ENCODE data around the gene SPTLC1.
"Not testable (repeated sequence)": the region's sequence is repeated elsewhere in the genome, so short reads cannot be mapped to it uniquely, and the experiment has no call there.

Gene SPTLC1

DNA sequence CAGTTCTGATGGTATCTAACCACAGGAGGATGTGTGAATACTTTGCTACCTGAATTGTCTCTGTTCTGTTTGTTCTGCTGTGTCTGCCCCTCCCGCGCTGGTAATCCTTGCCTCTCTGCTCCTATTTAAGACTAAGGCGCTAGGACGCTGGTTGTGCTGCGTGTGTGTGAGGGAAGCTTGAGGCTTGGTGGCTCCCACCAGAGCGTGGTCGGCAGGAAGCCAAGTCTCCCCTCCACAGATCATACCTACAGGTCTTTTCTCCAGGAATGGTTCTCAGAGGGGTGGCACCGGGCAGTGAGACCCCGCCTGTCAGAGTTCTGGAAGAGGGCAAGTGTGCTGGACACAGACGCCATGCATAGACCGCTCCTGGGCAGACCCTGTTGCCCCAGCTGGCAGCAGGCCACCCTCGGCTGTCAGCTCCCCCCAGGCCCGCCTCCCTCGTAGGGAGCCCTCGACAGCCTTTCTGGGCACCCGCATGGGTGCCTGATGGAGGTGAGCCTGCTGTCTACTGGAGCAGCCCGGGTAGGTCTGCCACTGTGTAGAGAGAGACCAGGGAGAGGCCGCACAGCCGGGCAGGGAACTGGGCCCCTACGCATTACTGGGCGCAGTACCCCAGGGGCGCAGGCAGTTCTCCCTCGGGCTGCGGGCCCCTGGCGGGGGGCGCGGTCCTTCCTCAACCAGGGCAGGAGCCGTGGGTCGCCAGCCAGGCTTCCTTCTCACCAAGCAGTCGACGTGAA, 111.7 kb downstream of the SPTLC1 start:
- no peak for DNase-seq (ENCODE audit: low spot score)
- in situ Hi-C loops (cut with MboI; ENCODE audit: low pct_unique_long_range_greater_than_20kb, low sequenced_read_pairs, unreplicated experiment), result no loop called here
- TF ChIP-seq, protein P1, sequence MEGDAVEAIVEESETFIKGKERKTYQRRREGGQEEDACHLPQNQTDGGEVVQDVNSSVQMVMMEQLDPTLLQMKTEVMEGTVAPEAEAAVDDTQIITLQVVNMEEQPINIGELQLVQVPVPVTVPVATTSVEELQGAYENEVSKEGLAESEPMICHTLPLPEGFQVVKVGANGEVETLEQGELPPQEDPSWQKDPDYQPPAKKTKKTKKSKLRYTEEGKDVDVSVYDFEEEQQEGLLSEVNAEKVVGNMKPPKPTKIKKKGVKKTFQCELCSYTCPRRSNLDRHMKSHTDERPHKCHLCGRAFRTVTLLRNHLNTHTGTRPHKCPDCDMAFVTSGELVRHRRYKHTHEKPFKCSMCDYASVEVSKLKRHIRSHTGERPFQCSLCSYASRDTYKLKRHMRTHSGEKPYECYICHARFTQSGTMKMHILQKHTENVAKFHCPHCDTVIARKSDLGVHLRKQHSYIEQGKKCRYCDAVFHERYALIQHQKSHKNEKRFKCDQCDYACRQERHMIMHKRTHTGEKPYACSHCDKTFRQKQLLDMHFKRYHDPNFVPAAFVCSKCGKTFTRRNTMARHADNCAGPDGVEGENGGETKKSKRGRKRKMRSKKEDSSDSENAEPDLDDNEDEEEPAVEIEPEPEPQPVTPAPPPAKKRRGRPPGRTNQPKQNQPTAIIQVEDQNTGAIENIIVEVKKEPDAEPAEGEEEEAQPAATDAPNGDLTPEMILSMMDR (IDR thresholded peaks at IDR 0.05; ENCODE audit: extremely low read depth, insufficient read depth, missing control alignments), result no peak

- DNase-seq (ENCODE audit: low spot score); in situ Hi-C loops (cut with MboI; ENCODE audit: low pct_unique_long_range_greater_than_20kb, low sequenced_read_pairs, unreplicated experiment): not testable (repeated sequence)
Observed at GRCh38 chr9:92001948-92002347, 113.3 kb downstream of the SPTLC1 start.

DNA sequence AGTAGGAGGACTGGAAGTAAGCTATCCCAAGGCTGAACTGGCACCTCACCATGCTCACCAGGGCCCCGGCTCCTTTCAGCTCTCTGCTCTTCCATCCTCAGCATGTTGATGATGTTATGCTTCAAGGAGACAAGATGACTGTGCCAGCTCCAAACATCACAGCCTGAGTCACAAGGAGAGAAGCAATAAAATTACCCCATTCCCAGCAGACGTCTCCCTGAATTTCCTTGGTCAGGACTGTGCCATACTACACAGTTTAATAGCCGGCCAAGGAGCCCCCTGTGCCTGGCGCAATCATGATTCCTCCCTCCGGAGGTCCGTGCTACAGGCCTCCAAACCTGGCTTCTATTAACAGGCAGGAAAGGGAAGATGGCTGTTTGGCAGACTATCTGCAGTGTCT, 114.0 kb downstream of the SPTLC1 start:
- in situ Hi-C loops (cut with MboI; ENCODE audit: low pct_unique_long_range_greater_than_20kb, low sequenced_read_pairs, unreplicated experiment), result no loop called here
- no peak for DNase-seq (ENCODE audit: low spot score)
- TF ChIP-seq, protein P1 (IDR thresholded peaks at IDR 0.05; ENCODE audit: extremely low read depth, insufficient read depth, missing control alignments), result no peak

GRCh38 chr9:91995000-91995655, 120.1 kb downstream of the SPTLC1 start:
- DNase-seq (ENCODE audit: low spot score), result no peak
- TF ChIP-seq, protein P1 (IDR thresholded peaks at IDR 0.05; ENCODE audit: extremely low read depth, insufficient read depth, missing control alignments), result no peak
- in situ Hi-C loops (cut with MboI; ENCODE audit: low pct_unique_long_range_greater_than_20kb, low sequenced_read_pairs, unreplicated experiment), result no loop called here

GRCh38 chr9:91994422-91994821, 120.8 kb downstream of the SPTLC1 start:
- TF ChIP-seq, protein P1 (IDR thresholded peaks at IDR 0.05; ENCODE audit: extremely low read depth, insufficient read depth, missing control alignments), result no peak
- in situ Hi-C loops (cut with MboI; ENCODE audit: low pct_unique_long_range_greater_than_20kb, low sequenced_read_pairs, unreplicated experiment), result no loop called here

DNA sequence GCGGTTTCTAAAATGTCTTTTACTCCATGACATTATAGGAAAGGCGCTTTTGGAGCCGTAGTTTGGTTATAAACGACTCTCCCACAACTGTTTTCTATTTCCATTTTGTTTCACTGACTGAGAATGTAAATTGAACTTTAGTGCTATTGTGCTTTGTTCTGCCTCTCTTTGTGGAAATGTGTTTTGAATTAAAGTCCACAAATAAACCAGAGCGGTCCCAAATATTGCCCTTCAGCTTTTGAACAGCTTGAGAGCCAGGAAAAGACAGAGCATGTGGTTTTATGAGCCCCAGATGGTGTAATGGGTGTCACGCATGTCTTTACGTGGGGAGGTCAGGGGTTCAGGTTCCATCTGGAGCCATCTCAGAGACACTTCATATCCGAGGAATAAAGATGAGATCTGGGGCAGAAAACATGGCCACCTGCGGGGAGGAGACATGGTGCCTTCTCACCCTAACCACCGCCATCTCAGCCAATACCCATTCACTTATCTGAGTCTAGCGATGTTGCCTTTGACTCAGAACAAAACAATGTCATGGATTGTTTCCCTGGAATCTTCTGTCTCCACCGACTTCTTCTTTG, 122.7 kb downstream of the SPTLC1 start:
- in situ Hi-C loops (cut with MboI; ENCODE audit: low pct_unique_long_range_greater_than_20kb, low sequenced_read_pairs, unreplicated experiment), result no loop called here
- TF ChIP-seq, protein P1 (IDR thresholded peaks at IDR 0.05; ENCODE audit: extremely low read depth, insufficient read depth, missing control alignments), result no peak
- DNase-seq (ENCODE audit: low spot score), result no peak

More at GRCh38 chr9:91994422-91994821, 120.8 kb downstream of the SPTLC1 start:
- no peak for DNase-seq (ENCODE audit: low spot score)
